AG09319 (cell line): Measurements from ENCODE around the gene HYLS1.

ENCODE experiments used
- DNase-seq: peaks from one replicate; pipeline ENCODE4 v3.0.0-alpha.2; 2010; ENCODE audit warnings: low read depth; ENCODE audit errors: extremely low read depth
- CTCF ChIP-seq: IDR thresholded peaks from 2 replicates; pipeline ENCODE4 v1.5.1; 2011; ENCODE audit warnings: low read depth, mild to moderate bottlenecking, inconsistent platforms, low read length, moderate library complexity

HYLS1 gene

GRCh38 chr11:125892071-125892470, 4.6 kb downstream of the HYLS1 start:
- DNase-seq, result no peak
- no peak for TF ChIP-seq CTCF

DNA sequence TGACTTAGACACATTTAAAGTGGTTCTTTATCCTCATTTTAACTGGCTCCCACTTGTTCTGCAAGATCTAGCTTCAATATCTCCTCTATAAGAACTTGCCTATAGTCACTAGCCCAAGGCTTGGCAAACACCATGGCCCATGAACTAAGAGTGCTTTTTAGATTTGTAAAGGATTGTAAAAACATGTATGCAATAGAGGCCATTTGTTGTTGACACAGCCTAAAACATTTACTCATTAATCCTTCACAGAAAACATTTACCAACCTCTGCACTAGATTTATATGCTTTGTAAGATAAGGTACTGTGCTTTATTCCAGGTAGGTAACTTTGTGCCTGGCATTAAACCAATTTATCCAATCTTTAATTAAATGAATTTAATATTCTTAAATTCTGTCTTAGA, 5.5 kb downstream of the HYLS1 start:
- DNase-seq, result no peak
- no peak for TF ChIP-seq CTCF

DNA sequence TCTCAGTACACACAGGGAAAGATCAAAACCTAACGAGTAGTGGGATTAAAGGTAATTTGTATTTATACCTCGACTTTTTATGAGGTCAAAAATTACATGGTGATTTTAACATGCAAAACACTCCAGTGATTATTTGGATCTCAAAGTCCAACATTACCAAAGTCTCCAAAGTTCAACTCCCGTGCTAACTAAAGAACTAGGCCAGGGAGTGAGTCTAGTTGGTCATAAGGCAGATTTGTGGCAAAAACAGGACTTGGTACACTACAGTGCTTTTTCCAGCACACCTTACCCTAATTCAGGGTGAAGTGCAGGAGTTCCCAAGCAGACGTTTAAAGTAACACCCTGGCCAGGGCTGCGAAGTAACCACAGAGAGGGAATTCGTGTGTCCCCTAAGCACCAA, 14.4 kb downstream of the HYLS1 start:
- TF ChIP-seq CTCF, result no peak
- DNase-seq, result no peak

- TF ChIP-seq CTCF, result no peak
- no peak for DNase-seq
Measured at GRCh38 chr11:125902277-125902926, 14.9 kb downstream of the HYLS1 start.

GRCh38 chr11:125902927-125903710, 15.7 kb downstream of the HYLS1 start, which contains the start of gene PUS3:
Gene PUS3, minus strand, starts transcription at chr11:125903206. Its CDS starts 6,922 bp downstream, at chr11:125896284.
- peak; percentile 29 for DNase-seq
- TF ChIP-seq CTCF, result no peak

- no peak for DNase-seq
Measured at GRCh38 chr11:125903711-125904659, 16.5 kb downstream of the HYLS1 start, which contains the start of gene DDX25. Gene DDX25, plus strand, starts transcription at chr11:125904508. Its CDS starts 10 bp downstream, at chr11:125904518.

More at GRCh38 chr11:125903711-125904659, 16.5 kb downstream of the HYLS1 start, which contains the start of gene DDX25:
- TF ChIP-seq CTCF, result no peak
